UCSD-AML1 (cell line): ENCODE results near the gene ETS1.

Source experiments
- DNase-seq: peaks from one replicate; lab custom pipeline; 2025; ENCODE audit not compliant: unreplicated experiment; lab: John Stamatoyannopoulos, UW

ETS1 gene

DNA sequence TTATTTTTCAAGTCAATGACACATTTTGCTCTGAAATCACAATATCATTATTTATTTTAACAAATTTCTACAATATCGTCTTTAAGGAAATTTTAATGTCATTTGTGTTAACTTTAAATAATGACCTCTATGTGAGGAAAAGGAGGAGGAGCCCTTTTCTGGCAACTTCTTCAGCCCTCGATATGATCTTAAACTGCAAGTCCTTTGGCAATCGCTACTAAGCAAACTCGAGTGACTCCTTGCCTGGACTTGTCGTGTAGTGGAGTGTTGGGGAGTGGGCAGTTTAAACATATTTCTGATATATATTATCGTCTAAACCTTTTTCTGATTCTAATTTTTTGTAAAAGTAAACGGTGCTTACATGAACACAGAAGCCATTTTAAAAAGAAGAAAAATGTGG lies 16.7 kb downstream of the ETS1 start:
- no peak for DNase-seq

DNA sequence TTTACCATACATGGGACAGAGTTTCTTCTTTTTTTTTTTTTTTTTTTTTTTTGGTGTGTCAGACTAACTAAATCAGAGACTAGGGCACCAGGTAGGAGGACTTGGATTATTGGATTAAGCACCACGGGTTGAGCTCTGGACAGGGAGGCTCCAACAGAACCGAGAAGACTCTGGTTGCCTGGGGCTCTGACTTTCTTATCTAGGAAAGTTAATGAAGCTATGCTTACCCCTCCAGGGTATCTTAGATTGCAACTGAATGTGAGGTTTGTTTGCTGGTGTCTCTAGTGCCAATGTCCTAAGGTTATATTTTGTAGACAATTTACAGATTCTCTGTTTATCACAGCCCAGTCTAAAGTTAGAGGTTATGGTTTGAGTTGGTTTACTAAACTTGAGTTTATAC lies 18.1 kb downstream of the ETS1 start:
- DNase-seq, result no peak

DNA sequence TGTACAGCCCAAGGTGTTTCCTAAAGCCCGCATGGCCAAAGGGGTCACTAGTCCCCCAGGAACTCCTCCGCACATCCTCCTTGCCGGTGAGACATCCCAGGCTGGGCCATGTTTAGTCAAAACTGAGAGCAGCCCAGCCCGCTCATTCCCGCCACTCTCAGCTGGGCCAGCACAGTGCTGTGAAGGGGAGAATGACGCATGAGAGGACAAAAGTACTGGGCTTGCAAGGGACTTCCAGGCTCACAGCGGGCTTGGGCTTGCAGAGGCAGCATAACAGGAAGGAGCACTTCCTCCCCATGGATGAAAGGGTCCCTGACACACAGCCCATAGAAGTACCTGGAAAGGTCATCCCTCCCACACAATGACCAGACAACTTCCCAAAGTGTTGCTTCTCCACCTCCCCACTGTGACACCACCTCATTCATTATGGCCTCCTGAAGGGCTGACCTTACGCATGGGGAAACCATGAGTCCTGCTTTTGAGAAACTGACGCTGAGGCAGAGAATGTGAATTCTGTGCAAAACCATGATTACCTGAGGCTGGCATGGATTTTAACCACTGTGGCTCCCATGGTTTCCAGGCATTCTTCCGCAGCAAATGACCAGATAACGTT lies 19.1 kb downstream of the ETS1 start:
- peak; percentile 59 for DNase-seq

DNA sequence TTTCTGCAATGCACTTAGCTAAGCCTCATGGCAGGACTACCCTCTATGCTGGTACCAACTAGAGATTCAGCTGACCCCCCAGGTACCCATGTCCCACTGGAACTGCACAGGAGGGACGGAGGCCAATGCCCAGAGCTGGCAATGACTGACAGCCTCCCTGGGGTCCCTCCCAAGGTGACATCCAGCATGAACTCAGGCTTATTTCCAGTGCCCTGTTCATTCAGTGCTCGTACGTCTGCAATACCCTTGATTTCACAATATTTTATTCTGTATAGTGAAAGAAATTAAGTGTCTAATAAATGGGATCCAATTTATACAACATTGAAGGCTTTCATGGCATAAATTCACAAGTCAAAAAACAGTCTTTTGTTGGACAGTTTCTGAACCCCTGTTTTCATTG lies 20.2 kb downstream of the ETS1 start:
- DNase-seq, result no peak

DNA sequence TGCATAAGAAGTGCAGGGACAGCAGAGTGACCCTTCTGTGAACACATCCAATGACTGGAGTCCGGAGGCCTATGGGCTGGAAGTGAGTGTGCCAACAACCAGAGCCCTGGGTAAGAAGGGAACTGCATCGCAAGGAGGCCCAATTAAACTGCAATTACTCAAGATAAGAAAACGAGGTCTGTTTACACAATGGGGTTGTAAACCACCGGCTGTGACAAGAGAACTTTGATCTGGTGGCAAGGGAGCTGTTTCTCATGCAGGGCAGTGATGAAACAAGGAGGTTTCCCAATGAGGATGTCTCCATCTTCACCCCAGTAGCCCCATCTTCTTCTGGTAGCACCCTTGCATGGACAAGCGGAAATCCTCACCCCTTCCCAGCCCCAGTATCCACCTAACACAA lies 21.5 kb downstream of the ETS1 start:
- DNase-seq, result no peak

DNA sequence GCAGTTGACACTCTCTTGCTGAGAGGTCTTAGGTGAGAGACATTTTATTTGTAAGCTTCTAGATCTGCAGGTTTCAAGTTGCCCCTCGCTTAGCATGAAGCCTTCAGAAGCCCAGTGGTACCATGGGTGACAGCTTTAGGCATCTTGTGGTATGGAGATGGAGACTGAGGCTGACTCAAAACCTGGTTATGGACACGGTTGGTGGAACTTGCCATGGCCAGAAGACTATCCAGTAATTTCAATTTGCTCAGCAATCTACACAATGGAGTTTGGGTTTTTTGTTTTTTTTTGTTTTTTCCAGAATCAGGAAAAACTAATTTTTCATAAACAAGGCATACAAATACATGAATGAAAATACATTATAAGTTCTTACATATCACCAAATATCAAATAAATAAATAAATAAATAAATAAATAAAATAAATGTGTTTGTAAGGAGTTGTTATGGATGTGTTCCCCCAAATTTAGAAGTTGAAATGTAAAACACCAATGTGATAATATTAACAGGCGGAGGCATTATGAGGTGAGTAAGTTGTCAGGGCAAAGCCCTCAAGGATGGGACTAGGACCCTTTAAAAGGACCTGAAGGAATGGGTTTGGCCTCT lies 22.6 kb downstream of the ETS1 start:
- no peak for DNase-seq

DNA sequence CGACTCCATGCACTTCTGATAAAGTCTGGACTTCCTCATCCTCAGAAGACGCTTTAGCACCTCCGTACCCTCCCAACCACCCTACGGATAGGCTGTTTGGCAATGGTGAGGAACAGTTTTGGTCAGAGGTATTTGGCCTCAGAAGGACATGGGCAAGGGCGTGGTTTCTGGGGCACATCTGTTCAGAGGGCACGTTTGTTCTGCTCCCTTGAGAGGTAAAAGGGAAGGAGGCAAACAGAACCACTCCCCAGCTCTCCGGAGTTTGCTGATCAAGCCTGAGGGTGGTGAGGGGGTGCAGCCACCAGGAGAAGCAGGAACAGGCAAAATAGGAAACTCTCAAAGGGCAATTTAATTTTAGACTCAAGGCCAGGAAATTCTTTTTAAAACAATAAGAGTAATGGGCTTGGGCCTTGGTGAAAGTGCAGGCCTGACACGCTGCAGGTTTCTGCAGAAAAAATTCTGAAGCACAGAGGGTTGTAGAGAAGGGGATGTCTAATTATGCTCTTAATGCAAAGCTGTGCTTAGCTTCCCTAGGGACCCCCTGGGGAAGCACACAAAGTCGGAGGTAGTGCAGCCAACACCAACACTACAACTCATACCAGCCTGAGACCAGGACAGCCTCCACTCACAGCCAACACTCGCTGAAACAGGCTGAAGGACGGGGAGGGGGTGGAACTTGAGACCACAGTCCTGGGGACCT lies 23.3 kb downstream of the ETS1 start:
- DNase-seq, result peak; percentile 61

DNA sequence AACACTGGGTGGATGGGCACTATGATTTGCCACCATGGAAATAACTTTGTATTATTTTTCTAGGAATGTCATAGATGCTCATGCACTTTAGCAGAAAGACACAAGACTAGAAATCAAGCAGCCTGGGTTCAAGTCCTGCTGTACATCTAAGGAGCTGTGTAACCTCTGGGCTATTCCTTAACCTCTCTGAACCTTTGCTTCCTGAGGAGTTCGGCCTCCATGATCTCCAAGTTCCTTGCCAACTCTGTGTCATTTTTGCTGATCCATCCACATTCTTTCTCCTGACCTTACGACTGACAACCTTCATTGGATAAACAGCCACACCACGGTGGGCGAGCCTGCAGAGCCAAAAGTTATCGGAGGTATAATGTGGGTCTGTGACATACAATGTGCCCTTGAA lies 24.1 kb downstream of the ETS1 start:
- DNase-seq, result no peak

DNA sequence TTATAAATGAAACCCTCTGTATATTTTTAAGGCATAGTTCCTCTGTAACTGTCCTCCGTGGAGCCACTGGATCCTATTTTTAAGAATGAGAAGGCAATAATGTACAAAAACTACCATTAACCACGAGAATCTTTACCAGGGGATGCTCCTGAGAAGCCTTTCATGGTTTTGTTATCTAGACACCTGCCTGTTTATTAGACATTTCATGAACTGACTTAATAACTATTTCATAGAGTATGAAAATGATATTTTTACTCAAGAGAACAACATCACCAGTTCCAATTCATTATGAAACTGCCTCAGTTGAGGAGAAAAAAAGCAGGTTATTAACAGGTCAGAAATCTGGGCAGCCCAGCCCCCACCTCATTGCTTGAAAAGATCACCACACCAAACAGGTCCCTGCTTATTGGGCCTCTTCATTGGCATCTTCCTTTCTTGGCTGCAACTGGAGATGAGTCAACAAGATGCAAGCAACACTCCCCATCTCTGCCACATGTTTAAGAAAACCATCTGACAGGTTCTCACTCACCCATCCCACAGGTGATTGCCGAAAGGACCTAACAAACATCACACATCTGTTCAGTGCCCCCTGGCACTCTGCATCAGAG lies 27.8 kb downstream of the ETS1 start:
- DNase-seq, result no peak

DNA sequence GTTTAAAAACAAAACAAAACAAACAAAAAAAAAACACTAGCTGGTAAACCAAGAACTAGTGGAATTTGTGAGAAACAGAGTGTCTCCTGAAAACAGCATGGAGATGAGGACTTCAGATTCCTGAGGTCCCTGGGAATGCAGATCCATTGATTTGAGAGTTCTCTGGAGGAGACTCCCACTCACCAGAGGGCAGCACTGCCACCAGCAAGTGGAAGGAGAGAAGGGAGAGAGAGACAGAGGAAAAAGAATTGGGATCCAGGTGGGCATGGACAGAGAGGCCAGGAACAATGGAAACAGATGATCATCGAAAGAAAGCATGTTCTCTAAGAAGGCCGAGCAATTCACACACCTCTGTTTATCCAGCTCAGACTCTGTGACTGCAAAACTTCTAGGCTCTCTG lies 31.8 kb downstream of the ETS1 start:
- no peak for DNase-seq

DNA sequence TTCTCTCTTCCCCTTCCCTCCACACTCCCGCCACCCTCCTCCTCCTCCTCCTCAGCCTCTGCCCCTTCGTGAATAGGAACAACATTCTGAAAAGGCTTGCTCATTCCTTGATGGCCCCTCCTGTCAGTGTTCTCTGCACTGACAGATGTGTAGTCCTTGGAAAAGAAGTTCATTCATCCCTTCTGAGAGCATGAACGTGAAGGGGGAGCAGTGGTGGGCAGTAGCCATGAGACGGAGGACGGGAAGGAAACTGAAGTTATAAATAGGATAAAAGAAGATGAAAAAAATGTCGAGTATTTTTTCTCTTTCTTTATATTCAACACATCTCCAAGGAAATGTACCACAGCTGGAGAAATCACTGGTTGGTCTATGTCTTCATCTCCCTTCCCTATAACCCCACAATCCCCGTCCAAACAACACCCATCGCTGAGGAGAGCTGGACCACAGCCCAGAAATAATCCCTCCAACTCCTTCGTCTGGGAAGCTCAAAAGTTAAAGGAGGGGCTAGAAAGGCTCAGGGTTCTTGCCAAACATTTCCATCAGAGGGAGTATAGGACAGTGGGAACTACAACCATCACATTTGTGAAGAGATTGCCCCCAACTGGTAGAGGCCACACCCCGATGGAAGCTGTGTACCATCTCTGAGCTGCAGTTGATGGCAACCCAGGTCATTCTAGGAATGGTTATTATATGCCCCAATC lies 33.5 kb downstream of the ETS1 start:
- DNase-seq, result no peak

DNA sequence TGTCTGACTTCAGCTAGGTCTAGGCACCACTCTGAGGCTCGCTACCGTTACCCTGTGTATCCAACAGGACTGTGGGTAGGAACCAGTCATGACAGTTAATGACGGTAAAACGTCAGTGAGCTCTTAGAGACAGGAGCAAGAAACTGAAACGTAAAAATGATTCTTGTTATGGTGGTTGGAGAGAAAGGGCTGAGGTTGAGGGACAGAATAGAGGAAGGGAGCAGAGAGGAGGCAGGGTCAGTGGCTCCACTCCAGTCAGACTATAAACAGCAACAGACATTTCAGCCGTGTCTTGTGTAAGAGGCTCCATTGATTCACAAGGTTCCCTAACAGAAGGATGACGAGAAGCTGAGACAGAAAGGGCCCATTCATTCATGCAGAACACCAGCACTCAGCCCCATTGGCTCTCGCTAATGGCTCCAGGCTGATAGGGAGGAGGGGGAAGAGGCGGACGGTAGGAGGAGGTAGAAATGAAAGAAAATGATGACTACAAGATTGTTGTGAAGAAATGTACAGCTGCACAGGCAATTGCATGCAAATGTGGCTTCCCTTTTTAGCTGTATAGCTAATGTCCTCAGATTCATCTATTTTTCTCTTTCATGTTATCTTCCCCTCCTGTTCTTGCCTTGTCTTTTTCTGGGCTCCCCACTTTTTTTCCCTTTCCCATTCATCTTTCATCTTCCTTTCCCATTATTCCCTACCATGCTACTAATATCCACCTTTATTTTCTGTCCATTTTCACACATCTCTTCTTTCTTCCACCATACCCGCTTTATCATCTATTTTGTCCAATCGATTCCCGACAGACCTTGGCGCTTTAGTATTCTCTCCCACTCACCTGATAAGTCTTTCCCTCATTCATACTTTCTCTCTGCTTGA lies 34.3 kb downstream of the ETS1 start:
- no peak for DNase-seq

DNA sequence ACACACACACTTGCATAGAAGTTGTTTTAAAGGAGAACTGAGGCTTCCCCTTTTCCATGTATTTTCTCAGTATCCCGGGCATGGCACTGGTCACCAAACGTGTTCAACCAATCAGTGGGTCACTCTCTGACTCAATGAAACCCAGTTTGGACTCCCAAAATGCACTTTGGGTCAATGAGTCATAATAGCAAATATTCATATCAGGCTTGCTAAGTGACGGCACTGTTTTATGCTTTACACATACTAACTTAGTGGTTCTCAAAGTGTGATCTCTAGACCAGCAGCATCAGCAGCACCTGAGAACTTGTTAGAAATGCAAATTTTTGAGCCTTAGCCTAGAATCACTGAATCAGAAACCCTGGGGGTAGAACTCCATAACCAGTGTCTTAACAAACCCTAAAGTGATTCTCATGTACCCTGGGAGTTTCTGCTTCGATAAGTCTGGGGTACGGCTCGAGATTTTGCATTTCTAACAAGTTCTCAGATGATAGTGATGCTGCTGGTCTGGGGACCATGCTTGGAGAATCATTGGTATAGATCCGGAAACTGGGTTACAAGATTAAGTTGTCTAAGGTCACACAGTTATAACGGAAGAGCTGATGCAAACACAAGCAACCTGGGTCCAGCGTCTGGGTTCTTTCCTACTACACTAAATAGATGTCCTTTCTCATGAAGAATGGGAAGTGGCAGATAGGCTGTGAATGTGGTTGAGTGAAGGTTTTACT lies 35.6 kb downstream of the ETS1 start:
- no peak for DNase-seq

DNA sequence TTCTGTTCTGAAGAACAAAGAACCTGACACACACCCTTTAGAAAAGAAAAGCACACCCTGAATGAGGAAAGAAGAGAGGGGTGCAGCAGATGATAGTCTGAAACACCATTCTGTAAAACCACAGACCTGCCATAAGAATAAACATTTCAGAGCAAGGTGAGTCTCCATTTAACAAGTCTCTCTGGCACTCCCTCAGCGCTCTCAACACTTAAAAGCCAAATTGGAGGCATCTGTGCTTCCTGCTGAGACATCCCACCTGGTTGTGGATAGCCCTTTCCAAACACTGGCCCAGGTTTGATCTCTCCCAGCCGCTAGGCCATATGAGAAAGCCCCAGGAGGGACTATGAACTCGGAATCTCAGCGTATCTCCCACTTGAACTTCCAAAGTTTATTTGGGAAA lies 36.3 kb downstream of the ETS1 start:
- DNase-seq, result no peak

DNA sequence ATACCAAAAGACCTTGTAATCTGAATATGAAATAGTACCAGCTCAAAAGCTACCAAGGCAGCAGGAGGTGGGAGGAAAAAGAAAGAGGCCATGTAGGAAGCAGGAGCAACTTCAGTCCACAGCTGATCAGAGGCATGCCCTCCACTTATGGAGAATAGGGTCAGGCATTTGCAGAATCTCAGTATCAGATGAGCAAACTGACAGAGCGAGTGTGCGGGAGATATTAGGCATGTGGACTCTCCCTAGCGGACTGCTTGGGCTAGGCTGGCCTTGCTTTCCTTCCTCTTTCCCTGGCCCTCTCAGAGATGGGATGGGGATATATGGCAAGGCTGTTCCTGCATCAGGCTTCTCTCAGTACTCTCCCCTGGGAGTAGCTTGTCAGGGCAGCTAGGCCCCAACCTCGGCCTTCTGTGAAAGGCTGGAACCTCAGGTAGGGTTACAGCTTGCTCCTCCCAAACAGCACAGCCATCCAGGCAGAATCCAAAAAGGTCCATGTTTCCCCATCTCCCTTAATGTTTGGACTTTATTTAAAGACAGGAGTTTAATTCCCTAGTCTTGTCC lies 37.0 kb downstream of the ETS1 start:
- DNase-seq, result no peak

DNA sequence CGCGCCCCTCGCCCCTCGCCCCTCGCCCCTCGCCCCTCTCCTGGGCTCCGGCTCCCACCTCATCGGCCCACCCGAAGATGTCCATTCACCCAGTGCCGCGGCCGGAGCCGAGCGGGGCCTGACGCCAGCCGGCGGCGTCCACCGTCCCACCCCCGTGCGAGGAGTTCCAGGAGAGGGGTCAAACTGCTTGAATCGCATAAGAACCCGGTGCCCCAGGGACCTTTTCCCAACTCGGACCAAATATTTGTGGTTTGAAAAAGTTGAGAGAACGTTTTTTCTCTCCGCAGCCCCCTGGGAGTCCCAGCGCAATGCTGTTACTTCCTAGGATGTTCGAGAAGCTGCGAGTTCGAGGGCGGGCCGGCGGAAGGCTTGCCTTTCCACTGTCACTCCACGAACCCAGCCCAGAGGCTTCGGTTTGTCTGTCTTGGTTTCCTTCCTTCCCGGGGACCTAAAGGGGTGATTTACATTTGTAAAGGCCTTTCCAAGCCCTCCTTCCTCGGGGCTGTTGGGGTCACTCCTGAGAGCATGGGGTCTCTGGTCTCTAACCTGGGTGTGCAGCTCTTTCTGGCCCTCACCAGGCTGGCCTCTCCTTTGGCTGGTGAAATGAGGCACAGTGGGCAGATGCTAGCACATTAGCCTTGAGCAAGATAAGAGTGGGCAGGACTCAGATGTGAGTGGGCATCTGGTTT lies 38.0 kb downstream of the ETS1 start:
- DNase-seq, result no peak

DNA sequence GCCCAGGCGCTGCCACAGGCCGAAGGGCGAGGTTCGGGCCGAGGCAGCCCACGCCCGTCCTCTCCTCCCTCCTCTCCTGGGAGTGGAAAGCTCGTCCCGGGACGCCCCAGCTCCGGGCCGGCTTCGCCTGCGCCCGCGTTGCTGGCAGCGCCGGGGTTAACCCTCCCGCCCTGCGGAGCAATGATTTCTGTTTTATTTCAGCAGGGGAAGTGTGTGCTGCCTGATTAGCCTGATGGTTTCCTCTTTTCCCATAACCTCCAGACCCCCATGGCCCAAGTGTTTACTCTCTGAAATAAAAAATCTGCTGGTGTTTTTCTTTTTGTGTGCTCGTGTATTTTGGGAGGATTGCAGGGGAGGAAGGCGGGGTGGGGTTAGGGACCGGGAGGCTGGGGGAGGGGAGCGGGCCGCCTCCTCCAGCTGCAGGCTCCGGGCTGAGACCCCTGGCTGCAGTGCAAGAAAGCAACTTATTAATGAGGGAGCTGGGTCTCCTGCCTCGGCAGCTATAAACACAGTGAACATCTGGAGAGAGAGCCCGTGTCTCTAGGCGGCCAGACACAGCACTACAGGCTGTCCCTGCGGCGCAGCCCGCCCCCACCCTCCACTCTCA lies 38.6 kb downstream of the ETS1 start:
- peak; percentile 83 for DNase-seq

DNA sequence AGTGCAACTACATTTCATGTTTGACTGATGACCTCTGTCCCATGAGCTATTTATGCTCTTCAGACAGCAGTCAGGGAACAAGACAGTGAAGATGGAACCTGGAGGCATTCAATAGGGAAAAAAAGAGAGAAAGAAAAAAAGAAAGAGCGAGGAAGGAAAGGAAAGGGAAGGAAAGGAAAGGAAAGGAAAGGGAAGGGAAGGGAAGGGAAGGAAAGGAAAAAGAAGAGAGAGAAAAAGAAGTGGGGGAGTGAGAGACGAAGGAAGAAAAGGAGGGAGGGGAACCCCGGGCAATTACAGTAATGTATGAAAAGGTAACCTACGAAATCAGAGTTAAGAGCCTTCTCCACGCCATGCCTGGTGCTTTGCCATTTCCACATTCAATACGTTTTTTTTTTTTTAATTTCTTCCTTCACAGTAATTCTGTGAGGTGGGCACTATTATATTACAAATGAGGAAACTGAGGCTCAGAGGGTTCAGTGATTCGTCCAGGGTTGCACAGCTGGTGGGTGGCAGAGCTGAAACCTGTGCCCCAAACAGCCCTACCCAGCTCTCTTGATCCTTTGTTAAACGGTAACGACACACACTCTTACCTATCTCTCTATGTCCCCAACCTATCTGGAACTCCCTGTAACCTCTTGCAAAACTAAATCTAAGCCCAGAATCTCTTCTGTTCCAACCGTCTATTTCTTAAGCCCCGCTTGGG lies 39.3 kb downstream of the ETS1 start:
- DNase-seq, result no peak
